Measurements from ENCODE around the gene IDH2. TPM values are rescaled to one million over a fixed set of nuclear protein-coding genes. Genes with fewer than 3 reads are reported as not detected.

The IDH2 gene
- total and polyA plus RNA-seq, 10 of the 15 experiments (the other 5 are each of a cell fraction or from before 2014, with no cell fraction given): 2.3 to 358 (median 242) TPM

DNA sequence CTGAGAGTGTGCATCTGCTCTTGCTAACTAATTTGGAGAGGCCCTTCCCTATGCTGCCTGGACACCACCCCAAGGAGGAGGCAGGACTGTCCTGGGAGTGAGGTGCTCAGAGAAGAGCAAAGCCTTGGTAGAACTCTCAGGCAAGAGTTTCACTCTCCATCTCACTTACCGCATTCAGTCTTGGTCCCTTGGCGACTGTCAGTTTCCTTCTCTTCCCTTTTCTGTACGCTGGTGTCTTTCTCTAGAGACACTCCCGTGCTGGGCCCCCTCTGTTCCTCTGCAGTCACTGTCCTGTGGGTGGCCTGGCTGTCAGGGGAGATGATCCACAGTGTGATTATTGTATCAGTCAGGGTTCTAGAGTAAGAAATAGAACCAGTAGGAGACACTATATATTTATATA lies 44.0 kb downstream of the IDH2 start:
- H3K4me2 ChIP-seq (ENCODE audit: control insufficient read depth, insufficient read depth): peak overlapping the region; percentile 79
- POLR2A ChIA-PET: interaction anchor here (0.5 to 2.3 kb wide), 3 partner anchors 27 to 136 kb away, joined by 3 to 11 read pairs (median 4); no protein-coding TSS in a partner anchor
- in situ Hi-C loops (cut with MboI): no loop called here
- H3K9me3 ChIP-seq (replicated peaks; ENCODE audit: control insufficient read depth, insufficient read depth, low read length): no peaks in the 10 kb centered on the region
- peaks cover 39% of the 10 kb centered on the region for H3K79me2 ChIP-seq (ENCODE audit: control insufficient read depth, insufficient read depth, low read length)
- SMC1A ChIA-PET (ENCODE audit: uncharacterized antibody, unreplicated experiment): interaction anchor here (0.6 to 1.8 kb wide), 4 partner anchors 12 to 27 kb away, joined by 3 to 7 read pairs (median 4); no protein-coding TSS in a partner anchor
- H3K27me3 ChIP-seq (replicated peaks in 1 of 2; ENCODE audit: control insufficient read depth in 2 of 2, insufficient read depth in 2 of 2, low read length in 1 of 2): no peaks in the 10 kb centered on the region
- RAD21 ChIA-PET (ENCODE audit: unreplicated experiment): interaction anchor here (2.8 kb wide), 1 partner anchor 27 kb away, joined by 14 read pairs; no protein-coding TSS in a partner anchor
- FAIRE-seq: peak; percentile 38
- H2AFZ ChIP-seq (ENCODE audit: control insufficient read depth, low read depth, low read length): no peak overlapping the region; the same call in 1 of the 2 replicates
- WGBS (ENCODE audit: insufficient coverage, insufficient replicate concordance, low lambda C conversion rate, missing lambda C conversion rate): 0% methylated on average over 4 of the region's 4 CpGs
- H3K4me1 ChIP-seq (ENCODE audit: control insufficient read depth, insufficient read depth, low read length): peaks cover 55% of the 10 kb centered on the region
- H4K20me1 ChIP-seq (ENCODE audit: control insufficient read depth, insufficient read depth): no peaks in the 10 kb centered on the region
- intact Hi-C loops (cut with micrococcal nuclease; ENCODE audit: unreplicated experiment): no loop called here
- DNase-seq (ENCODE audit: low read depth, low spot score): peak; percentile 43
- peaks cover 1 to 4% of the 10 kb centered on the region in 2 experiments for H3K36me3 ChIP-seq (ENCODE audit: control insufficient read depth in 2 of 2, insufficient read depth in 2 of 2, low read length in 1 of 2)
- peak; percentile 51 for ATAC-seq
- peak overlapping the region; percentile 28; the same call in 1 of the 2 replicates for H3K4me3 ChIP-seq
- H3K9ac ChIP-seq (ENCODE audit: control insufficient read depth, insufficient read depth, low read length): peak overlapping the region; percentile 32
- no TSS peak for BruUV-seq (replicated peaks)
- H3K27ac ChIP-seq (ENCODE audit: control insufficient read depth, insufficient read depth): peak overlapping the region; percentile 91
- CTCF ChIA-PET: interaction anchor here (0.6 to 1.2 kb wide), 3 partner anchors 12 to 27 kb away, joined by 3 read pairs; no protein-coding TSS in a partner anchor
- TF ChIP-seq RUNX3 (IDR thresholded peaks at IDR 0.05; ENCODE audit: low read length) (peak; percentile 55), POU2F2 (IDR thresholded peaks at IDR 0.05; ENCODE audit: borderline replicate concordance, low read depth, low read length) (no peak), ESRRA (IDR thresholded peaks at IDR 0.05; ENCODE audit: low read length) (no peak), SPI1 (IDR thresholded peaks at IDR 0.05; ENCODE audit: borderline replicate concordance, insufficient read depth, low read depth, low read length) (peak; percentile 54; the same call in 1 of the 2 replicates), KLF5 (IDR thresholded peaks at IDR 0.05; ENCODE audit: partially characterized antibody) (no peak), BACH1 (IDR thresholded peaks at IDR 0.05; ENCODE audit: borderline replicate concordance) (no peak), MTA3 (IDR thresholded peaks at IDR 0.05; ENCODE audit: borderline replicate concordance, low read length) (no peak), BCL11A (IDR thresholded peaks at IDR 0.05; ENCODE audit: low read depth, low read length) (no peak), RAD51 (IDR thresholded peaks at IDR 0.05) (no peak), EED (IDR thresholded peaks at IDR 0.05; ENCODE audit: low read depth) (peak; percentile 53; the same call in 1 of the 2 replicates), HDAC6 (IDR thresholded peaks at IDR 0.05; ENCODE audit: unreplicated experiment) (no peak), NFIC (IDR thresholded peaks at IDR 0.05; ENCODE audit: low read depth, low read length) (no peak), WRNIP1 (IDR thresholded peaks at IDR 0.05; ENCODE audit: borderline replicate concordance, low read depth, low read length) (no peak), EP300 (IDR thresholded peaks at IDR 0.05; ENCODE audit: borderline replicate concordance in 1 of 2, control insufficient read depth in 1 of 2, low read depth in 2 of 2, low read length in 2 of 2) (no peak), MEF2B (IDR thresholded peaks at IDR 0.05; ENCODE audit: partially characterized antibody, poor library complexity, severe bottlenecking) (peak; percentile 34)
- TF ChIP-seq, protein P1, sequence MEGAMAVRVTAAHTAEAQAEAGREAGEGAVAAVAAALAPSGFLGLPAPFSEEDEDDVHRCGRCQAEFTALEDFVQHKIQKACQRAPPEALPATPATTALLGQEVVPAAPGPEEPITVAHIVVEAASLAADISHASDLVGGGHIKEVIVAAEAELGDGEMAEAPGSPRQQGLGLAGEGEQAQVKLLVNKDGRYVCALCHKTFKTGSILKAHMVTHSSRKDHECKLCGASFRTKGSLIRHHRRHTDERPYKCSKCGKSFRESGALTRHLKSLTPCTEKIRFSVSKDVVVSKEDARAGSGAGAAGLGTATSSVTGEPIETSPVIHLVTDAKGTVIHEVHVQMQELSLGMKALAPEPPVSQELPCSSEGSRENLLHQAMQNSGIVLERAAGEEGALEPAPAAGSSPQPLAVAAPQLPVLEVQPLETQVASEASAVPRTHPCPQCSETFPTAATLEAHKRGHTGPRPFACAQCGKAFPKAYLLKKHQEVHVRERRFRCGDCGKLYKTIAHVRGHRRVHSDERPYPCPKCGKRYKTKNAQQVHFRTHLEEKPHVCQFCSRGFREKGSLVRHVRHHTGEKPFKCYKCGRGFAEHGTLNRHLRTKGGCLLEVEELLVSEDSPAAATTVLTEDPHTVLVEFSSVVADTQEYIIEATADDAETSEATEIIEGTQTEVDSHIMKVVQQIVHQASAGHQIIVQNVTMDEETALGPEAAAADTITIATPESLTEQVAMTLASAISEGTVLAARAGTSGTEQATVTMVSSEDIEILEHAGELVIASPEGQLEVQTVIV (IDR thresholded peaks at IDR 0.05; ENCODE audit: borderline replicate concordance, partially characterized antibody): no peak
- TF ChIP-seq, protein P2, sequence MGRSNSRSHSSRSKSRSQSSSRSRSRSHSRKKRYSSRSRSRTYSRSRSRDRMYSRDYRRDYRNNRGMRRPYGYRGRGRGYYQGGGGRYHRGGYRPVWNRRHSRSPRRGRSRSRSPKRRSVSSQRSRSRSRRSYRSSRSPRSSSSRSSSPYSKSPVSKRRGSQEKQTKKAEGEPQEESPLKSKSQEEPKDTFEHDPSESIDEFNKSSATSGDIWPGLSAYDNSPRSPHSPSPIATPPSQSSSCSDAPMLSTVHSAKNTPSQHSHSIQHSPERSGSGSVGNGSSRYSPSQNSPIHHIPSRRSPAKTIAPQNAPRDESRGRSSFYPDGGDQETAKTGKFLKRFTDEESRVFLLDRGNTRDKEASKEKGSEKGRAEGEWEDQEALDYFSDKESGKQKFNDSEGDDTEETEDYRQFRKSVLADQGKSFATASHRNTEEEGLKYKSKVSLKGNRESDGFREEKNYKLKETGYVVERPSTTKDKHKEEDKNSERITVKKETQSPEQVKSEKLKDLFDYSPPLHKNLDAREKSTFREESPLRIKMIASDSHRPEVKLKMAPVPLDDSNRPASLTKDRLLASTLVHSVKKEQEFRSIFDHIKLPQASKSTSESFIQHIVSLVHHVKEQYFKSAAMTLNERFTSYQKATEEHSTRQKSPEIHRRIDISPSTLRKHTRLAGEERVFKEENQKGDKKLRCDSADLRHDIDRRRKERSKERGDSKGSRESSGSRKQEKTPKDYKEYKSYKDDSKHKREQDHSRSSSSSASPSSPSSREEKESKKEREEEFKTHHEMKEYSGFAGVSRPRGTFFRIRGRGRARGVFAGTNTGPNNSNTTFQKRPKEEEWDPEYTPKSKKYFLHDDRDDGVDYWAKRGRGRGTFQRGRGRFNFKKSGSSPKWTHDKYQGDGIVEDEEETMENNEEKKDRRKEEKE (IDR thresholded peaks at IDR 0.05): no peak
- TF ChIP-seq, protein P3, sequence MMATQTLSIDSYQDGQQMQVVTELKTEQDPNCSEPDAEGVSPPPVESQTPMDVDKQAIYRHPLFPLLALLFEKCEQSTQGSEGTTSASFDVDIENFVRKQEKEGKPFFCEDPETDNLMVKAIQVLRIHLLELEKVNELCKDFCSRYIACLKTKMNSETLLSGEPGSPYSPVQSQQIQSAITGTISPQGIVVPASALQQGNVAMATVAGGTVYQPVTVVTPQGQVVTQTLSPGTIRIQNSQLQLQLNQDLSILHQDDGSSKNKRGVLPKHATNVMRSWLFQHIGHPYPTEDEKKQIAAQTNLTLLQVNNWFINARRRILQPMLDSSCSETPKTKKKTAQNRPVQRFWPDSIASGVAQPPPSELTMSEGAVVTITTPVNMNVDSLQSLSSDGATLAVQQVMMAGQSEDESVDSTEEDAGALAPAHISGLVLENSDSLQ (IDR thresholded peaks at IDR 0.05): peak; percentile 27; the same call in 1 of the 2 replicates

All from GM12878 (cell line).